OCI-LY1 (cell line): ENCODE results near the gene LAPTM5.

Source experiments
- CTCF ChIP-seq: fragments of 200-600 bp; sonication (generic), shearing (Covaris generic); IDR thresholded peaks from 2 replicates; pipeline ENCODE4 v1.5.1; 2017; ENCODE audit warnings: mild to moderate bottlenecking, antibody characterized with exemption, low read length, moderate library complexity, mixed read lengths
- EZH2 ChIP-seq: fragments of 200-600 bp; sonication (generic), shearing (Covaris generic); IDR thresholded peaks from 2 replicates; pipeline ENCODE4 v1.8.0; 2017; ENCODE audit warnings: borderline replicate concordance, mixed run types, mild to moderate bottlenecking, antibody characterized with exemption, low read length, moderate library complexity, mixed read lengths

GRCh38 chr1:30748098-30748698 is 9.4 kb downstream of the LAPTM5 start:
- TF ChIP-seq CTCF (no peak), EZH2 (no peak)
